ENCODE measurements around the gene TIMM13.

Gene TIMM13

DNA sequence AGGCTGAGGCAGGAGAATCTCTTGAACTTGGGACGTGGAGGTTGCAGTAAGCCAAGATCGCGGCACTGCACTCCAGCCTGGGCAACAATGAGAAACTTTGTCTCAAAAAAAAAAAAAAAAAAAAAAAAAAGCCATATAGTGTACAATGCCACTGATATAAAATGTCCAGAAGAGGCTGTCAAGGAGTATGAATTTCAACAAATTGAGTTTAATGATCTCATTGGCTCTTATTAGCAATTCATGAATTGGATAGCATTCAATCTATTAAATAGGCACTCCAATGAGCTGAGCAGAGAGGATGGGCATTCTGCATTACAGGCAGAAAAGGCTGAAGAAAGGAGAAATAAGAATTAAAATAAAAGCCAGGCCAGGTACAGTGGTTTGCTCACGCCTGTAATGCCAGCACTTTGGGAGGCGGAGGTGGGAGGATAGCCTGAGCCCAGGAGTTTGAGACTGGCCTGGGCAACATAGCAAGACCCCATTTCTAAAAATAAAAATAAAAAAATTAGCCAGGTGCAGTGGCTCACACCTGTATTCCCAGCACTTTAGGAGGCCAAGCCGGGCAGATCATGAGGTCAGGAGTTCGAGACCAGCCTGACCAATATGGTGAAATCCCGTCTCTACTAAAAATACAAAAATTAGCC lies 30.1 kb upstream of the TIMM13 start:
- TF ChIP-seq ZFX (IDR thresholded peaks at IDR 0.05) = no peak
- TF ChIP-seq, protein P1, sequence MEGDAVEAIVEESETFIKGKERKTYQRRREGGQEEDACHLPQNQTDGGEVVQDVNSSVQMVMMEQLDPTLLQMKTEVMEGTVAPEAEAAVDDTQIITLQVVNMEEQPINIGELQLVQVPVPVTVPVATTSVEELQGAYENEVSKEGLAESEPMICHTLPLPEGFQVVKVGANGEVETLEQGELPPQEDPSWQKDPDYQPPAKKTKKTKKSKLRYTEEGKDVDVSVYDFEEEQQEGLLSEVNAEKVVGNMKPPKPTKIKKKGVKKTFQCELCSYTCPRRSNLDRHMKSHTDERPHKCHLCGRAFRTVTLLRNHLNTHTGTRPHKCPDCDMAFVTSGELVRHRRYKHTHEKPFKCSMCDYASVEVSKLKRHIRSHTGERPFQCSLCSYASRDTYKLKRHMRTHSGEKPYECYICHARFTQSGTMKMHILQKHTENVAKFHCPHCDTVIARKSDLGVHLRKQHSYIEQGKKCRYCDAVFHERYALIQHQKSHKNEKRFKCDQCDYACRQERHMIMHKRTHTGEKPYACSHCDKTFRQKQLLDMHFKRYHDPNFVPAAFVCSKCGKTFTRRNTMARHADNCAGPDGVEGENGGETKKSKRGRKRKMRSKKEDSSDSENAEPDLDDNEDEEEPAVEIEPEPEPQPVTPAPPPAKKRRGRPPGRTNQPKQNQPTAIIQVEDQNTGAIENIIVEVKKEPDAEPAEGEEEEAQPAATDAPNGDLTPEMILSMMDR (conservative IDR thresholded peaks at IDR 0.05) = no peak
- peak overlapping the region; percentile 97 for H3K27ac ChIP-seq

DNA sequence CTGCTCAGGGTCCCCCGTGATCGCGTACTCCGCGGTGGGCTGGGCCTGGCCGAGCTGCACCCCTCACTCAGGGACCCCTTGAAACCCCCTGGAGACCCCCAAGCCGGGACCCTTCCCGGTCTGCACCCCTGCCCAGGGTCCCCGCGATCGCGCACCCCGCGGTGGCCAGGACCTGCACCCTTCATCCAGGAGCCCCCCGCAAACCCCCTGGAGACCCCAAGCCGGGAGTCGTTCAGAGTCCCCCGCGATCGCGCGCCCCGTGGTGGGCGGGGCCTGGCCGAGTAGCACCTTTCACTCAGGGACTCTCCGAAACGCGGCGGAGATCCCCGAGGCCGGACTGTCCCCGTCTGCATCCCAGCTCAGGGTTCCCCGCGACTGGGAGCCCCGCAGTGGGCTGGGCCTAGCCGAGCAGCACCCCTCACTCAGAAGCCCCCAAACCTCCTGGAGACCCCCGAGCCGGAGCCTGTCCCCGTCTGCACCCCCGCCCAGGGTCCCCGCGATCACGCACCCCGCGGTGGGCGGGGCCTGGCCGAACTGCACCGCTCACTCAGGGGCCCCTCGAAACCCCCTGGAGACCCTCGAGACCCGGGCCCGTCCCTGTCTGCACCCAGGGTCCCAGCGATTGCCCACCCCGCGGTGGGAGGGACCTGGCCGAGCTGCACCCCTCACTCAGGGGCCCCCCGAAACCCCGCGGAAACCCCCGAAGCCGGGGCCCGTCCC lies 28.6 kb upstream of the TIMM13 start:
- TF ChIP-seq ZFX (IDR thresholded peaks at IDR 0.05) = no peak
- TF ChIP-seq, protein P1 (conservative IDR thresholded peaks at IDR 0.05) = no peak

DNA sequence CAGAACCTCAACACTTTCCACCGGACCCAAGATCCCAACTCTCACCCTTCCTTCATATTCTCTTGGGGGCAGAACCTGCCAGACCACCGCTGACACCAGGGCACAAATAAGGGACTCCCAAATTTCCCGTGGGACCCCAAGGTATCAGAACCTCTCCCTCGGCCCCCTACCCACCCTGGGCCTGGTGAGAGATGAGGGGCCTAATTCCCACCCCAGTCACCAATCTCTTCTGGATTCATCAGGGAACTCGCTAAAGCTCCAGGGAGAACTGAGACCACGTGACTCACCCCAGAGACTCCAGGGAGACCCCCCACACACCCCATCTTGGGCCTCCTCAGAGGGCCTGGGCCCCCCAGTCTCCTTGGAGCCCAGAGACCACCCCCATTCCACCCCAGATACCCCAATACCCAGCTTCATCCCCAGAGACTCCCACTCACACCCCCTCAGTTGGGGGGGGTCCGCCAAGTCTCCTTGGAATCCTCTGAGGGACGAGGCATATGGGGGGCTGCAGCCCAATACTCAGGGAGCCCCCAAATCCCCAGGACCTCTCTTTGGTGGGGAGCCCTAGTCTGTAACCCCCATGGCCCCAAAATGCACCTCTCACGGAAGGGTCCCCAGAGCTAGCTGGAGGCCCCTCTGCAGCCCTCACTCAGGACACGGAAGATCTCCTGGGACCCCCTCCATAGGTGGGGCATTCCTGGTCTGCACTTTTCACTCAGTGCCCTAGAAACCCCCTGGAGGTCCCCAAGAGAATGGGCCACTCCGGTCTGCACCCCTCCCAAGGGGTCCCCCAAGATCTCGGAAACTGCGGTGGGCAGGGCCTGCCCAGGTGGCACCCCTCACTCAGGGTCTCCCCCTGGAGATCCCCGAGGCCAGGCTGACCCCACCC lies 27.8 kb upstream of the TIMM13 start:
- H3K27ac ChIP-seq = peak overlapping the region; percentile 97
- TF ChIP-seq, protein P1 (conservative IDR thresholded peaks at IDR 0.05) = no peak
- TF ChIP-seq ZFX (IDR thresholded peaks at IDR 0.05) = no peak

More for the DNA sequence above, 28.6 kb upstream of the TIMM13 start:
- peak overlapping the region; percentile 97 for H3K27ac ChIP-seq

DNA sequence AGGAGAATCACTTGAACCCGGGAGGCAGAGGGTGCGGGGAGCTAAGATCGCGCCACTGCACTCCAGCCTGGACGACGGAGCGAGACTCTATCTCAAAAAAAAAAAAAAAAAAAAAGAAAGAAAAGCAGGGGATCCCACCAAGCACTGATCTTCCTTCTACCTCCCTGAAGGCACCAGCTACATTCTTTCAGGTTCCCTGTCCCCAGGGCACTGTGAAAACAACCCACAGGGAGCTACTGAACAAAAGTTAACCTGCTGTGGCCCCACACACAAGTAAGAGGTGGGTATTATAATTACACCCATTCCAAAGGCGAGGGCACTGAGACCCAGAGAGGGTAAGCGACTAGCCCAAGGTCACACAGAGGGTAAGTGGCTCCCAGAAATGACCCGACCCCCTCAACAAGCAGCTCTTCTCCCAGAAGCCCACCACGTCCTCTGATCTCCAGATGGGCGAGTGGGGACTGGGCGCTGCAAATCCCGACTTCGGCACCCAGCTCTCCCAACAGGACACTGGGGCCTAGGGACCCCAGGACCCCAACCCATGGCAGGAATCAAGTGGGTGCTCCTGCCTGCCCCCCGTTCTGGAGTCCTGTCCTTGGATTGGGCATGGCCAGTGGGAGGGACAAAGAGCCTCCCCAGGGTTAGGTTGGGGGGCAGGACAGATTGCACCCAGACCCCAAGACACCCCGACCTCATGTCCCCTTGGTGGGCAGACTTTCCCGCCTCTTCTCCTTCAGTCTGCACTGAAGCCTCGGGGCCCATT lies 27.0 kb upstream of the TIMM13 start:
- no peak overlapping the region for H3K27ac ChIP-seq
- no peak for TF ChIP-seq ZFX (IDR thresholded peaks at IDR 0.05)
- TF ChIP-seq, protein P1 (conservative IDR thresholded peaks at IDR 0.05) = no peak

DNA sequence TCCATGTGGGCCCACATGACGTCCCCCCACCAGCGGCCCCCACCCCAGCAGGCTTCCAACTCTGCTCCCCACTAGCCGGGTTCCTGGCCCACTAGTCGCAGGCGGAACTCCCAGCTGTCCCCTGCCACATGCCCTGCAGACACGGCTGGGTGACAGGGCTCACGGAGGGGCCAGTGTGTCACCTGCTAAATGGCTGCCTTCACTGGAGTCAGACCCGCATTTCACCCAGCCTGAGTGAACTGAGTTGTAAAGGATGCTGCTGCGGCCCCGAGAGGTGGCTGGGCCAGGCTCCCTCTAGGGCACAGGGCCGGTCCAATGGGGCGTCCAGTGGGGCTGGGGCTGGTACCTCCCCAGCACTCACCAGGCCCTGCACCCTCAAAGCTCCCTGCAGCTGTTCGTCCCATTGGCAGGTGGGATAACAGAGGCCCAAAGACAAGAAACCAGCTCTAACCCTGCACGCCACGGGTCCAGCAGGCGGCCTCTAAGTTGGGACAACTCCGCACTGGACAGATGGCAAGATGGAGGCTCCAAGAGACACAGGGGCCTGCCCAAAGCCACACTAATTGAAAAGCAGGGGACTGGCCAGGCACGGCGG lies 26.1 kb upstream of the TIMM13 start:
- no peak overlapping the region for H3K27ac ChIP-seq
- TF ChIP-seq ZFX (IDR thresholded peaks at IDR 0.05) = no peak
- TF ChIP-seq, protein P1 (conservative IDR thresholded peaks at IDR 0.05) = no peak

DNA sequence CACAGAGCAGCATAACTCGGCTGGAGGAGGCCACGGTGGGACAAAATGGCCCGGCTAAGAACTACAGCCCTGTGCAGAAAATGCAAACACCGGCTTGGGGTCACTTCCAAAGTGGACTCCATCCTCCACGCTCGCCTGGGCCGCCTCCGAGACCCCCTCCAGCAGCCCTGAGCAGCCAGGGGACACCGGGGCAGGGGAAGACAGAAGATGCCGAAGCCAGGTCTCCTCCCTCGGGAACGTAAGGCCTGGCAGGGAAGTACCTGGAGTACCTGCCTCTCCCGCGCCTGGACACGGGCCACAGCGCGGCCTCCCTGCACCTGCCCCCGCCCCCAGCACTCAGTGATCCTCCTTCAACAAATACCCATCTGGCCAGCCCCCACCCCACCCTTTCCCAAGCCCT lies 24.4 kb upstream of the TIMM13 start:
- TF ChIP-seq ZFX (IDR thresholded peaks at IDR 0.05) = no peak
- TF ChIP-seq, protein P1 (conservative IDR thresholded peaks at IDR 0.05) = no peak
- no peak overlapping the region for H3K27ac ChIP-seq

Measured in C4-2B (cell line).